Vagina (tissue), 2 donors: ENCODE results near the gene ADGRF1.
"Not testable (repeated sequence)": the region's sequence is repeated elsewhere in the genome, so short reads cannot be mapped to it uniquely, and the experiment has no call there.

Experiments used
- CTCF ChIP-seq, 3 experiments: fragments of 450-650 bp in 2 of 3; fragments of 200-600 bp in 1 of 3; sonication (generic) in 1 of 3; IDR thresholded peaks; one replicate each; pipeline ENCODE4 v1.5.1; 2017 to 2019; ENCODE audit warnings: antibody characterized with exemption in 3 of 3, mild to moderate bottlenecking in 2 of 3, moderate library complexity in 2 of 3
- POLR2AphosphoS5 ChIP-seq, 2 donors: sonication (generic); formaldehyde crosslinking; IDR thresholded peaks; one replicate each; pipeline ENCODE4 v1.9.0; 2017; ENCODE audit warnings: antibody characterized with exemption in 2 of 2, mild to moderate bottlenecking in 2 of 2, low read depth in 1 of 2; ENCODE audit not compliant: insufficient read depth in 1 of 2

- not testable (repeated sequence) for TF ChIP-seq CTCF (IDR thresholded peaks at IDR 0.05); POLR2AphosphoS5 (IDR thresholded peaks at IDR 0.05; ENCODE audit: insufficient read depth in 1 of 2, low read depth in 1 of 2)
Observed at GRCh38 chr6:47054302-47054701, 12.2 kb upstream of the ADGRF1 start.
